ENCODE data around the gene CNTN4. TPM values are rescaled to one million over a fixed set of nuclear protein-coding genes. Genes with fewer than 3 reads are reported as not detected.

The CNTN4 gene
- total and polyA plus RNA-seq, 2 donors (not counting 3 experiments of a cell fraction or from before 2014, with no cell fraction given) = not detected

GRCh38 chr3:2623436-2623835, 524.8 kb downstream of the CNTN4 start:
- Histone ChIP-seq H3K4me1 (ENCODE audit: control insufficient read depth, extremely low read depth, insufficient read depth, low read length) (no peaks in the 10 kb centered on the region), H3K4me2 (ENCODE audit: insufficient read depth, low read length) (no peak overlapping the region), H3K79me2 (ENCODE audit: control insufficient read depth, insufficient read depth, low read length) (no peaks in the 10 kb centered on the region), H3K27me3 (ENCODE audit: control insufficient read depth in 2 of 2, insufficient read depth in 2 of 2, low read length in 2 of 2) (no peaks in the 10 kb centered on the region), H3K27ac (ENCODE audit: insufficient read depth, low read depth, low read length) (no peak overlapping the region), H3K9me3 (replicated peaks; ENCODE audit: control insufficient read depth, insufficient read depth, low read length) (peaks cover 5% of the 10 kb centered on the region), H4K20me1 (replicated peaks; ENCODE audit: control insufficient read depth, extremely low read depth, insufficient read depth, low read length) (no peaks in the 10 kb centered on the region), H3K36me3 (ENCODE audit: control insufficient read depth in 2 of 2, extremely low read depth in 1 of 2, insufficient read depth in 2 of 2, low read length in 2 of 2) (no peaks in the 10 kb centered on the region), H3K9me1 (replicated peaks; ENCODE audit: control insufficient read depth, extremely low read depth, insufficient read depth, low read length) (no peaks in the 10 kb centered on the region), H3K4me3 (replicated peaks in 1 of 3; ENCODE audit: insufficient read depth in 1 of 3, low read depth in 1 of 3, low read length in 3 of 3) (no peak overlapping the region), H2AFZ (ENCODE audit: low read depth, low read length) (no peak overlapping the region), H3K9ac (replicated peaks; ENCODE audit: extremely low read depth, insufficient read depth, low read length) (no peak overlapping the region)
- CTCF ChIA-PET = no interaction called here
- intact Hi-C loops (cut with micrococcal nuclease) = no loop called here
- BruUV-seq (replicated peaks) = no TSS peak
- POLR2A ChIA-PET = no interaction called here
- dilution Hi-C loops (cut with MboI; ENCODE audit: extremely low pct_ligation_motif_present, low sequenced_read_pairs) = no loop called here
- no peak for FAIRE-seq
- TF ChIP-seq, protein P1, sequence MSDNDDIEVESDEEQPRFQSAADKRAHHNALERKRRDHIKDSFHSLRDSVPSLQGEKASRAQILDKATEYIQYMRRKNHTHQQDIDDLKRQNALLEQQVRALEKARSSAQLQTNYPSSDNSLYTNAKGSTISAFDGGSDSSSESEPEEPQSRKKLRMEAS (IDR thresholded peaks at IDR 0.05; ENCODE audit: insufficient read depth, insufficient read length) = no peak
- no peak for TF ChIP-seq GATA2 (IDR thresholded peaks at IDR 0.05; ENCODE audit: insufficient read depth, insufficient read length, low read depth, low read length)
- TF ChIP-seq JUN (IDR thresholded peaks at IDR 0.05; ENCODE audit: borderline replicate concordance, insufficient read depth, insufficient read length, low read depth) = no peak
- no peak for TF ChIP-seq CTCF (IDR thresholded peaks at IDR 0.05; ENCODE audit: extremely low read depth in 1 of 2, insufficient read depth in 1 of 2, low read depth in 1 of 2, low read length in 2 of 2)
- TF ChIP-seq MYC (IDR thresholded peaks at IDR 0.05; ENCODE audit: low read depth, low read length) = no peak
- TF ChIP-seq EZH2 (IDR thresholded peaks at IDR 0.05; ENCODE audit: borderline replicate concordance, low read depth, low read length, severe bottlenecking) = no peak
- TF ChIP-seq POLR2A (IDR thresholded peaks at IDR 0.05; ENCODE audit: low read depth, low read length) = no peak
- TF ChIP-seq FOS (IDR thresholded peaks at IDR 0.05; ENCODE audit: borderline replicate concordance, insufficient read depth, low read length) = no peak
- TF ChIP-seq POLR2AphosphoS5 (IDR thresholded peaks at IDR 0.05; ENCODE audit: insufficient read depth, low read depth, low read length) = no peak
- no peak for DNase-seq (ENCODE audit: low read depth, low spot score)

Measured in endothelial cell of umbilical vein (primary cell).